NCI-H2081 (cell line): ENCODE results near the gene KCNH8.
A peak's percentile ranks its signal among the peaks of the same experiment; 100 is the strongest.
"Not testable (repeated sequence)": the region's sequence is repeated elsewhere in the genome, so short reads cannot be mapped to it uniquely, and the experiment has no call there.

Source experiments
- DNase-seq, 2 experiments: peaks; one replicate each; lab custom pipeline; 2025; lab: John Stamatoyannopoulos, UW

KCNH8 gene

DNA sequence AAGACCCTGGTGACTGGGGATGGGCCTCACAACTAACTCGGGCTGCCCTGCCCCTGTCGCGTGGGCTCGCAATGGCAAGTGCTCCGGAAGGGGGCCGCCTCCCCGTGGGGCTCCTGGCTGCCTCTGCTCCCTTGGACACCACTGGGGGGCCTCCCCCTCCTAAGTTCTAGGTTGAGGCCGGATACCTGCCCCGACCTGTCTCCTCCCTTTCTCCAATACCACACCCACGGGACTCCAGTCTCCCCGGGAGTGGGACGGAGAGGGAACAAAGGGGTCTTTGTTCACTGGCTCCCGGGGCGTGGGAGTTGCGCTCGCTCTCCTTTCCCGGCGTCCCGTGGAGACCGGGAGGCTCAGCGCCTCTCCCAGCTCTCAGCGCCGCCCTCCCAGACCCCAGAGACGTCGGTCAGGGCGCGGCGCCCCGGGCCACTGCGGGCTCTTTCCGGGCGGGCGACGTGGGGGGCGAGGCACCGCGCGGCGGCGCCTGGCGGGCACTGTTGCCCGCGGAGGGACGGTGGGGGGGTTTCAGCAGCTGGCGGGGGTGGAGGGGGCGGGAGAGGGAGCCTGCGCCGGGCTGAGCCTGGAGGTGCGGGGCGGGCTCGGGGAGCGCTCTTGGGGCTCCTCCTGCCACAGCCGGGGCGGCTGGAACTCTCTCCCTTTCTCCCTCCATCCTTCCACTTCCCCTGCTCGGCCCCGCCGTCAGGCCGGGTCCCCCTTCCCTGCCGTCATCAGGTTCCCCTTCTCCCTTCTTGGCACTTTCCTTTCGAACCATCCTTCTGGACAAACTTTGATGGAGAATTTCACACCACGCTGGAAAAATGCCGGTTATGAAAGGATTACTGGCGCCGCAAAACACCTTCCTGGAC is at the start of gene KCNH8:
Gene KCNH8, plus strand, starts transcription at position 606 of the 863 bp plus-strand sequence. Its CDS starts 210 bp downstream, at position 816.
- peak; percentile 70 to 79 for DNase-seq

DNA sequence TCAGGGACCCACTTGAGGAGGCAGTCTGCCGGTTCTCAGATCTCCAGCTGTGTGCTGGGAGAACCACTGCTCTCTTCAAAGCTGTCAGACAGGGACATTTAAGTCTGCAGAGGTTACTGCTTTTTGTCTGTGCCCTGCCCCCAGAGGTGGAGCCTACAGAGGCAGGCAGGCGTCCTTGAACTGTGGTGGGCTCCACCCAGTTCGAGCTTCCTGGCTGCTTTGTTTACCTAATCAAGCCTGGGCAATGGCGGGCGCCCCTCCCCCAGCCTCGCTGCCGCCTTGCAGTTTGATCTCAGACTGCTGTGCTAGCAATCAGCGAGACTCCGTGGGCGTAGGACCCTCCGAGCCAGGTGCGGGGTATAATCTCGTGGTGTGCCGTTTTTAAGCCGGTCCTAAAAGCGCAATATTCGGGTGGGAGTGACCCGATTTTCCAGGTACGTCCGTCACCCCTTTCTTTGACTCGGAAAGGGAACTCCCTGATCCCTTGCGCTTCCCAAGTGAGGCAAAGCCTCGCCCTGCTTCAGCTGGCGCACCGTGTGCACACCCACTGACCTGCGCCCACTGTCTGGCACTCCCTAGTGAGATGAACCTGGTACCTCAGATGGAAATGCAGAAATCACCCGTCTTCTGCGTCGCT is 45.5 kb upstream of the KCNH8 start:
- not testable (repeated sequence) for DNase-seq

DNA sequence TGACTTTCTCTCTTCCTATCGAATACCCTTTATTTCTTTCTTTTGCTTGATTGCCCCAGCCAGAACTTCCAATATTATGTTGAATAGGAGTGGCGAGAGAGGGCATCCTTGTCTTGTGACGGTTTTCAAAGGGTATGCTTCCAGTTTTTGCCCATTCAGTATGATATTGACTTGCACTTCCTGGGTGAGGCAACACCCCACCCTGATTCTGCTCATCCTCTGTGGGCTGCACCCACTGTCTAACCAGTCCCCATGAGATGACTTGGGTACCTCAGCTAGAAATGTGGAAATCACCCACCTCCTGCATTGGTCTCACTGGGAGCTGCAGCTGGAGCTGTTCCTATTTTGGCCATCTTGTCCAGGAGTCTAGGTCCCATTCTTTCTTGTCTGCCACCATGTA is 44.8 kb upstream of the KCNH8 start:
- no peak for DNase-seq

DNA sequence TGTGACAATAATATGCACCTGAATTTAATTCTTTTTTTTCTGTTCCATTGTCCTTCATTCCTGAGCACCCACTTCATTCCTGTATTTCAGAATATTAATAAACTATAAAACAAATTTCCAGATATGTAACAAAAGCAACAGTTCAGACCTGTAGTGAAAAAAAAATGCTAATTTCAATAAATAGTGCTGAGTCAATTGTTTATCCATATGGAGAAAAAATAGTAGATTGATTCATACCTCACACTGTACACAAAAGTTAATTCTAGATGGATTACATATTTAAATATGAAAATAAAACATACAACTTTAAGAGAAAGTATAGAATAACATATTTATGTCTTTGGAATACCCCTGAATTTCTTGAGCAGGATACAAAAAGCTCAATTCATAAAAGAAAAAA is 43.9 kb upstream of the KCNH8 start:
- DNase-seq, result no peak

DNA sequence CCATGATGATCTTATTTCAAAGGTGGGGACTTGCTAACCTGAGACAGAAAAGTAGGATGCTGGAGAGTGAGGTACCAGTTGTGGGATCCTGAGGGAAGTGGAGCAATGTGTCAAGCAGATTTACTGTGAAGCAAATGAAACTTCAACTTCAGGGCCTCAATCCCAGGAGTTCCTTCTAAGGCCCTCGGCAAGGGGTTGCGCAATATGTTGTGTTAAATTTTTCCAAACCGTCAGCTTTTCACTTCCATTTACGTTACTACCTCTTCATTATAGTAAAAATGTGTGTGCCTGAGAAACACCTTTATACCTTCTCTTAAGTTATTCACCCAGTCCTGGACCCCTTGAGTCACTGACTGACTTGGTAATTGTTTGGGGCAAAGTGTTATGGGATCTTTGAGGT is 42.5 kb upstream of the KCNH8 start:
- DNase-seq, result no peak

DNA sequence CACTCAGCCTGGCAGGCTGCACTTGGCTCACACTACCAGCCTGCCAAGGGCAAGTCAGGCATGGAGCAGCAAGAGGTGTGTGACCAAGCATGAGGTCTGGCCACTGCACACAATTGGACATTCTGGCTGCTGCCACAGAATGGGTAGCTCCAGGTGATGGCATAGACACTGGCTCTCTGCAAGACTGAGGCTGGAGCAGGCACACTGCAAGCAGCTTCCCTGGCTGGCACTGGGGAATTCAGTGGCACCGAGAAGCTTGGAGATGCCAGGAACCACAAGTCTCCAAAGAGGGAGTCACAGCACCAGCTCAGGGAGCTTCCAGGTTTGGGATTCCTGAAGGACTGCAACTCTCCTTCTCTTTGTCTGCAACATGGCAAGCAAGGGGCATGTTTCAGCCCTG is 42.0 kb upstream of the KCNH8 start:
- no peak for DNase-seq

DNA sequence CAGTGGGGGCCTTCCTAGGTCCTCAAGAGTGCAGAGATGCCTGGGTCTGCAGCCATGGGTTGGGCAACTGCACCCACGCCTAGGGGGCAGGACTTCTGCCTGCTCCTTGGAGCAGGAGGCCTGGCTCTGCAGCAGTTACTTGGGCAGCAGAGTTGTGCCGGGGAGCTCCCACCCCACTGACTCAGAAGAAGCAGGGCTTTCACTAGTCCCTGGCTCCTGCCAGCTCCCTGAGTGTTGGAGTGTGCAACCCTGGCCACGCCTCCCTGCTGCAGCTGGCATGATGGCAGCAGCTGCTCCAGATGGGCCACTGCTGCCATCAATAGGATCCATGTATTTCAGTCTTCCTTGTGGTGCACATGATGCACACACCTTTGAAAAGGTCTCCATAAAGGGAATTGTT is 40.6 kb upstream of the KCNH8 start:
- no peak for DNase-seq

DNA sequence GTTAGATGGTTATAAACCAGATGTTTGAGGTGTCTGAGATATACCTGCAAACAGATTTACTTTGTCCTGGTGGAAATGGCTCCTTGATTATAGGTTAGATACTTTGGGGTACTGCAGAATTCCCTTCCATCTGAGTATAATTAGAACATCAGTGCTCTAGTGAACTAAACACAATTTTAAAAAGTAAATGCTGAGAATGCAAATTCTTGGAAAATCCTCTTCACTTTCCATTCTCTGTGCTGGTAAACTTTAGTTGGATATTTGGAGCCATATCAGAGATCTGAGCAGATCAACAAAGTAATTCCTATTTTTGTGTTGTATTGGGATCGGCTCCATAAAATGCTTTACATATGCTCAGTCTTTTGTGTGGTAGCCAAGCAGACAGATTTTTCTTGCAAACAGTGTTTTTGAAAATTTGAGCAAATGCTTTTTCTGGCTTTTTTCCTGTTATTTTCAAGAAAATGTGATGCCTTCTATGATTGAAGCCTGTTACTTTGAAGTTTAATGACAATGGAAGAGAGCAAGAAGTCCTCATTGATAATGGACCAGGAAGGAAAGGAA is 37.9 kb upstream of the KCNH8 start:
- no peak for DNase-seq

DNA sequence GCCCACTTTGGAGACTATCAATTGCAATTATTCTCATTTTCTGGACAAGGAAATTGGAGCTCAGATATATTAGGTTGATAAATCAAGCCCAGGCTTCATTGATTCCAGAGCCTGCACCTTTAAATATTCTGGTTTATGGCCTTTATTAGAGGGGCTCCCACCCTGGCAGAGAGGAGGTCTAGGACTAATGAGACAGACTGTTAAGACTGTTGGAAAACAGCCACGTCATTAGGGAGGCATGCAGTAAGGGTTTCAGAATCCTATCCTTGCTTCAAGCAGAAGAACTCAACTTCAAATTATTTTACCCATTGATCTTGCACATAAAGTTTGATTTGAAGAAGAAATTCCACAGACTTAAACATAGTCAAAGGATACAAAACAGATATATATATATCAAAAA is 33.8 kb upstream of the KCNH8 start:
- DNase-seq, result no peak

DNA sequence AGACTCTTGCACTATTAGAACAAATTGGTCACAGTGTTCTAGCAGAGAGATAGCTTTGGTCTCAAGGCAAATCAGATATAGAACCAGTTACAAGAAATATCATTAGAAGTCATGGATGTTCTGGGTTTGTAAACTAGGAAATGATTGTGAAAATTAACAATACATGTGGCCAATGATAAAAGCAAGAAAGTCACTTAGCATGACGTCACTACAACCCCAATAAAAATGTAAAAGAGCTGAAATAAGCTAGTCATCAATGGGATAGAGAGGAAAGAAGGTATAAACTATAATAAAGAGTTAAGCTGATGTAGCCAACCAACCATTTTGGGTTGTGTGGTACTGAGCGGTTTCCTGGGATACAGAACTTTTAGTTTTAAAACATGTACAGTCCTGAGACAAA is 32.1 kb upstream of the KCNH8 start:
- no peak for DNase-seq

DNA sequence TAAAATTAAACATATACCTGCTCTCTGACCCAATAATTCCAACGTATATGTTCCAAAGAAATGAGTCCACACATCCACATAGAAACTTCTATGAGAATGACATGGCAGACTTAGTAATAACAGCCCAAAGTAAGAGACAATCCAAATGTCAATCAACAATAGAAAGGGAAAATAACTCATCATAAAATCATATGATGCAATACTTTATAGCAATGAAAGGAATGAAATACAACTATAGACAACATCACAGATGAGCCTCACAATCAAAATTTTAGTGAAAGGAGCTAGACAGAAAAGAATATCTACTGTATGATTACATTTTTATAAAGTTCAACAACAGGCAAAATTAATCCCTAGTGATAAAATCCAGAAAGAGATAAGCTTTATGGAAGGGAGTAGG is 23.6 kb upstream of the KCNH8 start:
- DNase-seq, result no peak

DNA sequence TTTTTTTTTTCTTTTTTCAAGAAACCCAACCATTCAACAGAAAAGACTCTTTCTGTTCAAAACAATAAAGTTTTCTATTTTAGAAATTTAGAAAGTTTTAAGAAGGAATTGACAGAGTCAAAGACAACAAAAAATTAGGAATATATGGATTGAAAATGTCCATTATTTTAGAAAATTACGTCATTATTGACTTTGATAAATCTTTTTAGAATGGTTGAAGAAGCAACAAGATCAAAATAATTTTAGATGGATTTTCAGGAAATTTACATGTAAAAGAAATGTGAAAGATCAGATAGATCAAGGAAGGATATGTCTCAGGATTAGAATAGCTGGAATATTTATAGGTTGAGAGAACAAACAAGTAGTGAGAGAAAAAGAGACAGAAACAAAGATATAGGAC is 8.4 kb upstream of the KCNH8 start:
- DNase-seq, result no peak

DNA sequence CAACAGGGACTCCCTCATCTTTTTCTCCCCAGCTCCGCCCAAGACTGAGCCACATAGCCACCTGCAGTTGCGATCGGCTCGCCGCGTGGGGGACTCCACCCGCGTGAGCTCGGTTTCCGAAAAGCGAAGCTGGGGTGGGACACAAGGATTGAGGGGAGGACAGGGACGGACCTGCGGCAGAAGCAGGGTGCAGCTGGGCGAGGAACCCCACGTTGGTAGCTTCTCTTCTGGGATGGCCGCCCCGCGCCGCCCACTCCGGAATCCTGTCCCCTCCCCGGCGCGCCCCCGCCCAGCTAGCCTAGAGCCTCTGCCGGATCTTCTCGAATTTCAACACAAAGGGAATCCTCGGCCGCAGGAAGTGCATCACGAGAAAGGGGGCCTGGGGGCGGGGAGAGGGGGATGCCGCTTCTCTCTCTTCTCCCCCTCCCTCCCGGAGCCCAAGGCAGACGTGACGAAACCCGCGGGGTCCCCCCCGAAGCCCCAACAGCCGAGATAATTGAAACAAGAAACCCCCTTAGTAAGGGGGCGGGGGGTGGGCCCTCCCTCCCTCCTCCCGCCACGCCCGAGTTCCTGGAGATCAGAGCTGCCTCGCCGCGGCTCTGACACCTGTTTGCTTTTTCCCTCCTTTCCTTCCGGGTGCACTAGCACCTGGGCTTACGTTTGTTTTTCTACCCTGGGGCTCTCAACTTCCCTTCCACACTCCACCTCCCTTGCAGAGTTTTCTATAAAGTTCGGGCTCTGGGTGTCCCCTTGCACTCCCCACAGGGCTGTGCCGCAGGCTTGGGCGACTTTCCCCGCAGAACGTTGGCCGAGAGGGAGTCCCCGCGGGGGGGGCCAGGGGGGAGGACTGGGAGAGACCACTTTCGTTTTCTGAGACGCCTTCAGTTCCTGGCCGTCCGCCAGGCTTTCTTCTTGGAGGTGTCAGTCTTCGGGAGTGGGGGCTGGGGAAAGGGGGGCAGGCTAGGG is 1.3 kb upstream of the KCNH8 start:
- peak; percentile 89 for DNase-seq

DNA sequence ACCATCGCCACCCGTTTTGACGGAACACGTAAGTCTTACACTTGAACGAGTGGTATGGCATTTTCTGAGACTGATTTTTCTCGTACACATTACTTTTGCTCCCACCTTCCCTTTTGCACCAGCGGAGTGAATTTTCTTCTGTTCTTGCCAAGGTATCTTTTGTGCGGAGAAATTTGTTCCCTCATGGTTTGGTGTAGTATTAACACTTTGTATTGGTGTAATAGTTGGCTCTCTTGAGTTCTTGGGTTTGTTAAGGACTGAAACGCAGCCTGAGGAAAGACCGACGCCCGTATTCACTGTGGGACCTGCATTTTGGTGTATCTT is 420 bp downstream of the KCNH8 start:
- no peak for DNase-seq

DNA sequence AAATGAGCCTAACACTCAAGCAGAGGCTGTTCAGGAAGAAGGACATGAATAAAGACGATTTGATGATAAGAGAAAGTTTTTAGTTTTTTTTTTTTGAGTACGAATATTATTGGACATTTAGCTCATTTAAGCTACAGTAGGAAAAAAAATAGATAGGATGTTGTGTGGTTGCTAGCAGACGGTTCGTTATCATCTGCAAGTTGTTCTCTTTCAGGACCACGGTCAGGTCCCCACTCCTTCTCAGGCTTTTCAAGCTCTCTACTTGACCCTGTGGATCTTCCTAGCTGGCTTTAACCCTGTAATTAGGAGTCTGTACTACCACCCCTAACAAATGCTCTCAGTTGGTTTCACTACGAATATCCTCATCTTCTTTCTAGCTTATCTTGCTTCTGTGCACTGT is 1.1 kb downstream of the KCNH8 start:
- DNase-seq, result no peak

DNA sequence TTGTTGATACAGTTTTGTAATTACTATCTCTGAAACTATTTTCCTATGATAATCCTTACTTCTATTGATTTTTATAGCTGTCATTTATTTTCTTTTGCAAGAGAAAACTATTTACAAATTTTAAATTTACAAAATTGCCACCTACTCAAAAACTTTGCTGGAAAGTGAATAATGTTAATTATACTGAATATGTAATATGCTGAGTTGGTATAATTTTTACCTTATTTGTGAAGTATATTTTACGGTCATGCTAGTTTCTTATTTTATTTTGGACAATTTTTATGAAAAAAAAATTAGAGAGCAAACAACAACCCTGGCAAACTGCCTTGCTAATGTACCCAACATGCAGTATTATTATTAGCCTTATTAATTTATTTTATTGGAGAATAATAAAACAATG is 2.9 kb downstream of the KCNH8 start:
- no peak for DNase-seq

DNA sequence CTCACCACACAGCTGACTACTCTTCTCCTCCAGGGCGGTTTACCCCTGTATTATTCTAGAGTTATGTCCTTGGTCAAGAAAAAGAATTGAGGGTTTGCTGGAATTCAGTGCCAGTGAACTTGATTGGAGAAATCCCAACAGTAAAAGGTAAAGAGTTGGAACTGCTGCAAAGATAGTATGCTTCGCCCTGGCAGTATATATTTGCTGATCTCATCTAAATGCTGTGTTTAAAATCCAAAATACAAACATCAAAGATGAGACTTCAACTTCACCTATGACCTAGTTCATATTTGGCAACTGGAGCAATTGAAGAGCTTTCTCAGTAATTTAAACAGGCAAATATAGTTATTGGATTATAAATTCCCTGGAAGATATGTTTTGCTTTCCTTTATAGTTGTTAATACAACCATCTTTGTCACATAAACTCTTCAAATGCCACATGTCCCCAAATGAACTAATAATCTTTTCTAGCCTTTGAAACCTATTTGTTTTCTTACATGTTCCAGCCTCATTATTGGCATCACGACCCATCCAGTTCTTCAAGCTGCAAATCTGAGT is 6.5 kb downstream of the KCNH8 start:
- DNase-seq, result no peak

DNA sequence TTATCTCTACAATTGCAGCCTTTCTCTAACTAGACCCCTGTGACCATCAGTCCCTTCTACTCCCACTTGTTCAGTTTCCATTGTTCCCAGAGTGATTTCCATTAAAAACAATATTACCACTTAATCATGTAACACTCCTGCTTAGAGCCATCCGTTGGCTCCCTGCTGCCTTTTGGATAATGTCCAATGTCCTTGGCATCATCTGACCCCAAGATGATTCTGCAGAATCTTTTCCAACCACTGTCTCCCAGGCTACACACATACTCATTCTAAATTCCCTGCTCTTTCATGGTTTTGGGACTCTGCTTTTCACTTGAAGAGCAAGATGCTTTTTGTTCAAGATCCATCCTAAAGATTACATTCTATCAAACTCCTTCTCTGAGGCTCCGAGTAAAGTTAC is 7.1 kb downstream of the KCNH8 start:
- DNase-seq, result no peak

DNA sequence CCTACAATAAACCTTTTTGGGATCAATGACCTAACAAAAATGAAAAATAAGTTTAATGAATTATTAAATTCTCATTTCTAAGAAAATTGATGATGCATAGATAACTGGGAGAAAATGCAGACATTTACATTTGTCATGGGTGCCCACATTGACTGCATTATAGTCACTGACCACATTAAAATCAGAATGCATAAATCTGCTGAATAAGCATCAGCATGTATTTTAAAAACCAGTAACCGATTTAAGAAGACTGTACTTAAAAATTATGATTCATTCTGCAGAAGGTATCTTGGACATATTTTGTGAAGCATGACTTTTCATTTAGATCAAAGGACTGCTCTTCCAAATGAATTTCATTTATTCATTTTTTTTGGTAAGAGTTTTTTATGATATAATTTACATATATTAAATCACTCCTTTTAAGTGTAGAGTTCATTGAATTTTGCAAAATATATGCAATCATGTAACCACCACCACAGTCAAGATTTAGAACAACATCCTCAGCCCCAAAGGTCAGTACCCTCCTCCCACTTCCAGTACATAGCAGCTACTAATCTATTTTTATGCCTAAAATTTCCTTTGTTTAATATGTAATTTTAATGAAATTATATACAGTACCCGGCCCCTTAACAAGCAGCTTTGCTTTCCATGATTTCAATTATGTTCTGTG is 11.8 kb downstream of the KCNH8 start:
- DNase-seq, result no peak

DNA sequence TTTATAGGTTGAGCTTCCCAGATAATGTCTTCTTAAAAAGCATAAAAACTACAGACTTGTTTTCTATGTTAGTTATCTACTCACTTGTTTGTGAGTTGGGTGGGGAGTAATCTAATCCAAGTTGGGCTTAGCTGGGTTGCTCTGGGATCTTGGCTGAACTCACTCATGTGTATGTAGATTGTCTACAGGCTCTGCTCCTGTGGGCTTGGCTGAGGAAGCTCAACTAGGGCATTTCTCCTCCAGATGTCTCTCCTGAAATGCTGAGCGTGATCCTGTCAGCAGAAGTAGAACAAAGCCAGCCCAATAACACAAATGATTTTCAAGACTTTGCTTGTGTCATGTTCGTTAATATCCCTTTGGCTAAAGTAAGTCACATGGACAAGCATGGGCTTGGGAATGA is 17.3 kb downstream of the KCNH8 start:
- no peak for DNase-seq

DNA sequence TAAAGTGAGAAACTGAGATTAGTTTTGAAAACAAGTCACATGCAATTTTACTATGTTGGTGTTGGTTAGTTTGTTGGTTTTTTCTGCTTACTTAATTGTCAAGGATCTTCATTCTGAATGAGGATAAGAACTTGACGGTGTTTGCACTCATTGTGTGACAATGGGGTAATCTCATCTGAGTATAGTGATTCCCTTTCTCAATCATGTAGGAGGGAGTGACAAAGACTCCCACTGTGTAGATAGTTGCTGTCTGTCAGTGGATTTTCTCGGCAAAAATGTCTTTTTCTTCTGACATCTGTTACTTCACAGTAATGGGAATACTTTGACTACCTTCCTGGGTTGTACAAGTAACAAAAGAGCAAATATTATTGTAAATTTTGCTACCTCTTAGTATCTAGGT is 23.5 kb downstream of the KCNH8 start:
- DNase-seq, result no peak
